GM21576 (cell line): Measurements from ENCODE around the gene ORM1.
"Not testable (repeated sequence)": the region's sequence is repeated elsewhere in the genome, so short reads cannot be mapped to it uniquely, and the experiment has no call there.

Source experiments
- ATAC-seq: cut with Tn5 transposase; IDR thresholded peaks from one replicate; pipeline ENCODE4 v1.9.1; 2021; ENCODE audit warnings: mild to moderate bottlenecking, moderate library complexity; ENCODE audit not compliant: unreplicated experiment

ORM1 gene

GRCh38 chr9:114304416-114305188 lies 18.3 kb upstream of the ORM1 start:
- ATAC-seq: no peak

GRCh38 chr9:114307899-114308267 lies 15.0 kb upstream of the ORM1 start:
- ATAC-seq: no peak

GRCh38 chr9:114308361-114308950 lies 14.4 kb upstream of the ORM1 start:
- no peak for ATAC-seq

GRCh38 chr9:114309096-114309495 lies 13.8 kb upstream of the ORM1 start:
- no peak for ATAC-seq

- no peak for ATAC-seq
Observed at GRCh38 chr9:114310471-114311450, 12.1 kb upstream of the ORM1 start.

GRCh38 chr9:114311571-114312512 lies 11.1 kb upstream of the ORM1 start:
- ATAC-seq: no peak

GRCh38 chr9:114312513-114312875 lies 10.4 kb upstream of the ORM1 start:
- no peak for ATAC-seq

- ATAC-seq: no peak
Observed at GRCh38 chr9:114313186-114313585, 9.7 kb upstream of the ORM1 start.

- no peak for ATAC-seq
Observed at GRCh38 chr9:114314256-114314867, 8.5 kb upstream of the ORM1 start.

GRCh38 chr9:114314881-114315722 lies 7.8 kb upstream of the ORM1 start:
- ATAC-seq: no peak

- no peak for ATAC-seq
Observed at GRCh38 chr9:114315723-114316363, 7.1 kb upstream of the ORM1 start.

GRCh38 chr9:114316605-114317230 lies 6.2 kb upstream of the ORM1 start:
- ATAC-seq: no peak

GRCh38 chr9:114317665-114318357 lies 5.1 kb upstream of the ORM1 start:
- ATAC-seq: no peak

GRCh38 chr9:114318416-114318815 lies 4.5 kb upstream of the ORM1 start:
- ATAC-seq: no peak

- ATAC-seq: no peak
Observed at GRCh38 chr9:114319147-114319546, 3.8 kb upstream of the ORM1 start.

- ATAC-seq: not testable (repeated sequence)
Observed at GRCh38 chr9:114320710-114321109, 2.2 kb upstream of the ORM1 start.

- ATAC-seq: no peak
Observed at GRCh38 chr9:114321759-114322158, 1.1 kb upstream of the ORM1 start.
